HepG2 (cell line): ENCODE measurements around the gene PXMP4. TPM values are rescaled to one million over a fixed set of nuclear protein-coding genes. Genes with fewer than 3 reads are reported as not detected.

Source experiments
- ATAC-seq: fragments of 200-7000 bp; cut with Tn5 transposase; 3 replicates; pipeline ENCODE4 v1.9.1; 2020; ENCODE audit warnings: mild to moderate bottlenecking, moderate library complexity
- BruUV-seq: library from RNA; stranded (reverse); fragments of 400-500 nt; replicated peaks from 2 replicates; lab custom pipeline; 2021; lab: Mats Ljungman, UMichigan
- CTCF ChIA-PET: fragments of 300-600 bp; formaldehyde crosslinking; extraction: SDS; loops from one replicate; lab custom pipeline; 2021; ENCODE audit warnings: low total read pairs, inconsistent platforms, low intra/inter-chr PET ratio; lab: Yijun Ruan, JAX
- POLR2A ChIA-PET: fragments of 350-600 bp; sonication (Branson Sonifier 250); formaldehyde crosslinking; loops from one replicate; lab custom pipeline; 2020; ENCODE audit warnings: antibody characterized with exemption, inconsistent platforms; lab: Yijun Ruan, JAX
- DNase-seq: peaks from one replicate; pipeline ENCODE4 v3.0.0-alpha.2; 2015; ENCODE audit warnings: low spot score
- FAIRE-seq: peaks from 3 replicates; lab custom pipeline; 2011; peaks lifted over from hg19 to GRCh38; lab: Jason Lieb, UNC
- H2AFZ ChIP-seq: one replicate; pipeline ENCODE4 v1.6.1; 2011; ENCODE audit warnings: low read length, inconsistent platforms
- H3K27ac ChIP-seq: fragments of 300-600 bp; 3 replicates; pipeline ENCODE4 v1.8.0; 2011; ENCODE audit warnings: mixed run types, mild to moderate bottlenecking, mixed read lengths, low read length, inconsistent platforms; ENCODE audit not compliant: insufficient read depth; ENCODE audit errors: extremely low read length
- H3K27me3 ChIP-seq, 2 experiments: fragments of 200-600 bp in 1 of 2; 2 replicates in 1 of 2; 3 replicates in 1 of 2; pipeline versions ENCODE4 v1.6.0 to v1.8.0; 2011; ENCODE audit warnings: low read length in 2 of 2, mild to moderate bottlenecking in 2 of 2, moderate library complexity in 2 of 2, inconsistent platforms in 1 of 2; ENCODE audit not compliant: insufficient read depth in 2 of 2, control insufficient read depth in 1 of 2
- H3K36me3 ChIP-seq, 2 experiments: fragments of 200-600 bp in 1 of 2; replicated peaks in 1 of 2; 2 replicates in 1 of 2; 3 replicates in 1 of 2; pipeline versions ENCODE4 v1.5.1 to v1.8.0; 2011; ENCODE audit warnings: low read length in 2 of 2, inconsistent platforms in 1 of 2; ENCODE audit not compliant: insufficient read depth in 2 of 2, control insufficient read depth in 1 of 2
- H3K4me1 ChIP-seq: 2 replicates; pipeline ENCODE4 v1.5.1; 2012; ENCODE audit warnings: low read length, inconsistent platforms; ENCODE audit not compliant: insufficient read depth
- H3K4me2 ChIP-seq: 2 replicates; pipeline ENCODE4 v1.6.0; 2011; ENCODE audit warnings: low read depth, low read length, inconsistent platforms
- H3K4me3 ChIP-seq, 3 experiments: fragments of 200-600 bp in 1 of 3; sonication (generic), shearing (Covaris generic) in 1 of 3; replicated peaks in 1 of 3; 2 replicates each; pipeline ENCODE4 v1.5.1; 2011 to 2016; ENCODE audit warnings: low read length in 3 of 3, inconsistent platforms in 2 of 3, low read depth in 2 of 3, mild to moderate bottlenecking in 2 of 3, control low read depth in 1 of 3, mixed read lengths in 1 of 3; ENCODE audit not compliant: insufficient read depth in 1 of 3
- H3K79me2 ChIP-seq: one replicate; pipeline ENCODE4 v1.6.1; 2011; ENCODE audit warnings: low read length, inconsistent platforms; ENCODE audit not compliant: insufficient read depth
- H3K9ac ChIP-seq: 2 replicates; pipeline ENCODE4 v1.6.0; 2011; ENCODE audit warnings: mild to moderate bottlenecking, low read depth, low read length, inconsistent platforms; ENCODE audit not compliant: insufficient read depth
- H3K9me3 ChIP-seq: 2 replicates; pipeline ENCODE4 v1.5.1; 2012; ENCODE audit warnings: mild to moderate bottlenecking, low read length
- H4K20me1 ChIP-seq: 2 replicates; pipeline ENCODE4 v1.6.0; 2011; ENCODE audit warnings: inconsistent platforms, mild to moderate bottlenecking, low read length, moderate library complexity; ENCODE audit not compliant: insufficient read depth
- AGO2 ChIP-seq: fragments of 200-400 bp; formaldehyde crosslinking; optimal IDR thresholded peaks from 2 replicates; pipeline ENCODE3; 2017; ENCODE audit warnings: mild to moderate bottlenecking, low read depth, low read length, moderate library complexity
- ATF7 ChIP-seq, 2 experiments: fragments of 450-650 bp in 1 of 2; sonication (generic) in 1 of 2; formaldehyde crosslinking in 1 of 2; IDR thresholded peaks; 2 replicates each; pipeline versions ENCODE4 v1.4.0 to v1.6.1; 2016 to 2020; ENCODE audit warnings: antibody characterized with exemption in 1 of 2, mild to moderate bottlenecking in 1 of 2, missing genetic modification reagents in 1 of 2
- CREB1 ChIP-seq, 2 experiments: fragments of 450-650 bp in 1 of 2; IDR thresholded peaks; 2 replicates each; pipeline ENCODE4 v1.6.1; 2016 to 2017; ENCODE audit warnings: control low read depth in 1 of 2, mild to moderate bottlenecking in 1 of 2, missing compliant biosample characterization in 1 of 2, missing genetic modification characterization in 1 of 2
- NONO ChIP-seq, 2 experiments: fragments of 450-650 bp in 1 of 2; sonication (generic) in 1 of 2; formaldehyde crosslinking in 1 of 2; IDR thresholded peaks in 1 of 2; conservative IDR thresholded peaks in 1 of 2; 2 replicates each; pipeline versions ENCODE4 v1.6.1 to v1.8.0; 2017 to 2022; ENCODE audit warnings: mild to moderate bottlenecking in 1 of 2, missing genetic modification reagents in 1 of 2, moderate library complexity in 1 of 2
- WGBS: methylation state at CpG from one replicate; pipeline ENCODE4 v1.1.6; 2017; ENCODE audit warnings: low lambda C conversion rate; 5-methylcytosine and 5-hydroxymethylcytosine counted together
- in situ Hi-C: cut with HindIII; loops from 2 replicates; pipeline ENCODE4 v1.10.0; 2017; ENCODE audit warnings: low pct_unique_long_range_greater_than_20kb; ENCODE audit not compliant: extremely low pct_ligation_motif_present
- intact Hi-C: fragments of 100-400 bp; cut with micrococcal nuclease; formaldehyde crosslinking; loops from one replicate; pipeline ENCODE4 v1.10.0; 2022; ENCODE audit not compliant: unreplicated experiment
- polyA plus RNA-seq, 8 experiments: library from polyadenylated mRNA; depleted of rRNA in 3 of 8; stranded (reverse) in 7 of 8; unstranded in 1 of 8; fragments of >200 nt; fragmentation: Illumina TruSeq in 4 of 8; extraction: Trizol in 4 of 8; gene quantifications; 2 replicates each; pipeline versions ENCODE4 v1.2.1 to v1.2.3, GENCODE V29; 2011 to 2016; ENCODE audit warnings: low read depth in 4 of 8, missing spikeins in 1 of 8, mixed read lengths in 1 of 8; ENCODE audit not compliant: insufficient read depth in 1 of 8
- total RNA-seq, 5 experiments: library from RNA; depleted of rRNA; stranded (reverse); fragments of >200 nt; fragmentation: Illumina TruSeq; extraction: Trizol; gene quantifications; 2 replicates each; pipeline ENCODE4 v1.2.3, GENCODE V29; 2016; ENCODE audit warnings: low read depth in 1 of 5
- TF ChIP-seq, protein P1 (sequence below): sonication (generic); formaldehyde crosslinking; IDR thresholded peaks from 2 replicates; pipeline ENCODE4 v1.8.0; 2022; ENCODE audit warnings: mild to moderate bottlenecking, missing genetic modification reagents, moderate library complexity
- TF ChIP-seq, protein P2 (sequence below): sonication (generic); formaldehyde crosslinking; IDR thresholded peaks from 2 replicates; pipeline ENCODE4 v1.9.0; 2022; ENCODE audit warnings: missing genetic modification reagents, mild to moderate bottlenecking, borderline replicate concordance
- TF ChIP-seq, protein P3 (sequence below), 2 experiments: sonication (generic) in 1 of 2; formaldehyde crosslinking in 1 of 2; IDR thresholded peaks; 2 replicates each; pipeline versions ENCODE4 v1.4.0 to v1.6.1; 2018 to 2020; ENCODE audit warnings: missing genetic modification reagents in 2 of 2, borderline replicate concordance in 1 of 2, low read depth in 1 of 2, mild to moderate bottlenecking in 1 of 2, missing biosample characterization in 1 of 2
- TF ChIP-seq, protein P4 (sequence below): sonication (generic); formaldehyde crosslinking; IDR thresholded peaks from 2 replicates; pipeline ENCODE4 v1.5.1; 2020; ENCODE audit warnings: mild to moderate bottlenecking, missing genetic modification reagents, moderate library complexity

PXMP4 gene
- total and polyA plus RNA-seq, 2 of the 13 experiments (the other 11 are each of a cell fraction or from before 2014, with no cell fraction given), result not detected

DNA sequence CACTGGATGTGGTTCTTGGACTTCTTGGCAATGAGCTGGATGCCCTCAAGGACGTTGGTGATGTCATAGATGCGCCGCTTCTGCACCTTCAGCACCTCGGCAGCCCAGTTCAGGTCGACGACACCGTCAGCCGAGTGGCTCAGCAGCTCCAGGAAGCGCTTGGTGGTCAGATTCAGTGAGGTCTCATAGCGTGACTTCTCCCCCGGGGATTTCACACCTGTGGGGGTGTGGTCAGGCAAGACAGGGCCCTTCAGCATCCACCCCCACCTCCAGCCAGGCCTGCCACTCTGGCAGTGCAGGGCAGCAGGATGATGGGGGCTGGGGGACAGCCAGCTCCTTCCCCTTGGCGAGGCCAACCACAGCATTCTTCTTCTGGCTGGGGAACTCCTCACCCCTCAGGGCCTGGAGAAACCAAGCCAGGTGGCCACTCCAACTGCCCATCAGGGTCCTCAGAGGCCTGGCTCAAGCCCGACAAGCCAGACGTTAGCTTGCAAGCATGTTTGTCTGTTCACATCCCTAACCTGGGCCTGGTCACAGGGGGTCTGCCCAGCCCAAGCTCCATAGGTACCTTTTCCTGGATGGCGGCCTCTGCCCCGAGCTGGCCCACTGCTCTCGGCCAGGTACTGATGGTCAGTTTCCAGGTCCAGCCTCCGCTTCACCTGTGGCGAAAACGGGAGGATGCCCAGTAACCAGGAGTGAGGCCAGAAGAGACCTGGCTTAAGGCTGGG is 40.2 kb downstream of the PXMP4 start:
- WGBS, result 95% methylated on average over 18 of the region's 20 CpGs
- no peak overlapping the region for H3K27ac ChIP-seq
- in situ Hi-C loops, result no loop called here

More for the DNA sequence above, 40.2 kb downstream of the PXMP4 start:
- FAIRE-seq, result no peak
- H3K4me2 ChIP-seq, result no peak overlapping the region
- ATAC-seq, result no peak
- no peak overlapping the region for H3K4me3 ChIP-seq
- H3K36me3 ChIP-seq, result peaks cover 9 to 28% of the 10 kb centered on the region in 2 experiments; a peak in 4 of 5 replicates
- CTCF ChIA-PET, result no interaction called here
- no peak overlapping the region for H3K9ac ChIP-seq
- TF ChIP-seq AGO2 (peak; percentile 75), NONO (IDR thresholded peaks at IDR 0.05) (no peak), NONO (CRISPR knock-in tag; conservative IDR thresholded peaks at IDR 0.05) (0 out of 2 replicates have a peak, but pooled peaks have one; percentile 32), ATF7 (IDR thresholded peaks at IDR 0.05) (peak; percentile 84), ATF7 (CRISPR knock-in tag; IDR thresholded peaks at IDR 0.05) (no peak), CREB1 (IDR thresholded peaks at IDR 0.05) (peak; percentile 37; the same call in 1 of the 2 replicates), CREB1 (CRISPR knock-in tag; IDR thresholded peaks at IDR 0.05) (no peak)
- TF ChIP-seq, protein P1, sequence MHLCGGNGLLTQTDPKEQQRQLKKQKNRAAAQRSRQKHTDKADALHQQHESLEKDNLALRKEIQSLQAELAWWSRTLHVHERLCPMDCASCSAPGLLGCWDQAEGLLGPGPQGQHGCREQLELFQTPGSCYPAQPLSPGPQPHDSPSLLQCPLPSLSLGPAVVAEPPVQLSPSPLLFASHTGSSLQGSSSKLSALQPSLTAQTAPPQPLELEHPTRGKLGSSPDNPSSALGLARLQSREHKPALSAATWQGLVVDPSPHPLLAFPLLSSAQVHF (CRISPR knock-in tag), result no peak
- TF ChIP-seq, protein P2, sequence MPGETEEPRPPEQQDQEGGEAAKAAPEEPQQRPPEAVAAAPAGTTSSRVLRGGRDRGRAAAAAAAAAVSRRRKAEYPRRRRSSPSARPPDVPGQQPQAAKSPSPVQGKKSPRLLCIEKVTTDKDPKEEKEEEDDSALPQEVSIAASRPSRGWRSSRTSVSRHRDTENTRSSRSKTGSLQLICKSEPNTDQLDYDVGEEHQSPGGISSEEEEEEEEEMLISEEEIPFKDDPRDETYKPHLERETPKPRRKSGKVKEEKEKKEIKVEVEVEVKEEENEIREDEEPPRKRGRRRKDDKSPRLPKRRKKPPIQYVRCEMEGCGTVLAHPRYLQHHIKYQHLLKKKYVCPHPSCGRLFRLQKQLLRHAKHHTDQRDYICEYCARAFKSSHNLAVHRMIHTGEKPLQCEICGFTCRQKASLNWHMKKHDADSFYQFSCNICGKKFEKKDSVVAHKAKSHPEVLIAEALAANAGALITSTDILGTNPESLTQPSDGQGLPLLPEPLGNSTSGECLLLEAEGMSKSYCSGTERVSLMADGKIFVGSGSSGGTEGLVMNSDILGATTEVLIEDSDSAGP (CRISPR knock-in tag), result 0 out of 2 replicates have a peak, but pooled peaks have one; percentile 22
- TF ChIP-seq, protein P3, sequence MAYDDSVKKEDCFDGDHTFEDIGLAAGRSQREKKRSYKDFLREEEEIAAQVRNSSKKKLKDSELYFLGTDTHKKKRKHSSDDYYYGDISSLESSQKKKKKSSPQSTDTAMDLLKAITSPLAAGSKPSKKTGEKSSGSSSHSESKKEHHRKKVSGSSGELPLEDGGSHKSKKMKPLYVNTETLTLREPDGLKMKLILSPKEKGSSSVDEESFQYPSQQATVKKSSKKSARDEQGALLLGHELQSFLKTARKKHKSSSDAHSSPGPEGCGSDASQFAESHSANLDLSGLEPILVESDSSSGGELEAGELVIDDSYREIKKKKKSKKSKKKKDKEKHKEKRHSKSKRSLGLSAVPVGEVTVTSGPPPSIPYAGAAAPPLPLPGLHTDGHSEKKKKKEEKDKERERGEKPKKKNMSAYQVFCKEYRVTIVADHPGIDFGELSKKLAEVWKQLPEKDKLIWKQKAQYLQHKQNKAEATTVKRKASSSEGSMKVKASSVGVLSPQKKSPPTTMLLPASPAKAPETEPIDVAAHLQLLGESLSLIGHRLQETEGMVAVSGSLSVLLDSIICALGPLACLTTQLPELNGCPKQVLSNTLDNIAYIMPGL (CRISPR knock-in tag; IDR thresholded peaks at IDR 0.05; ENCODE audit: borderline replicate concordance in 1 of 2, low read depth in 1 of 2), result no peak
- TF ChIP-seq, protein P4, sequence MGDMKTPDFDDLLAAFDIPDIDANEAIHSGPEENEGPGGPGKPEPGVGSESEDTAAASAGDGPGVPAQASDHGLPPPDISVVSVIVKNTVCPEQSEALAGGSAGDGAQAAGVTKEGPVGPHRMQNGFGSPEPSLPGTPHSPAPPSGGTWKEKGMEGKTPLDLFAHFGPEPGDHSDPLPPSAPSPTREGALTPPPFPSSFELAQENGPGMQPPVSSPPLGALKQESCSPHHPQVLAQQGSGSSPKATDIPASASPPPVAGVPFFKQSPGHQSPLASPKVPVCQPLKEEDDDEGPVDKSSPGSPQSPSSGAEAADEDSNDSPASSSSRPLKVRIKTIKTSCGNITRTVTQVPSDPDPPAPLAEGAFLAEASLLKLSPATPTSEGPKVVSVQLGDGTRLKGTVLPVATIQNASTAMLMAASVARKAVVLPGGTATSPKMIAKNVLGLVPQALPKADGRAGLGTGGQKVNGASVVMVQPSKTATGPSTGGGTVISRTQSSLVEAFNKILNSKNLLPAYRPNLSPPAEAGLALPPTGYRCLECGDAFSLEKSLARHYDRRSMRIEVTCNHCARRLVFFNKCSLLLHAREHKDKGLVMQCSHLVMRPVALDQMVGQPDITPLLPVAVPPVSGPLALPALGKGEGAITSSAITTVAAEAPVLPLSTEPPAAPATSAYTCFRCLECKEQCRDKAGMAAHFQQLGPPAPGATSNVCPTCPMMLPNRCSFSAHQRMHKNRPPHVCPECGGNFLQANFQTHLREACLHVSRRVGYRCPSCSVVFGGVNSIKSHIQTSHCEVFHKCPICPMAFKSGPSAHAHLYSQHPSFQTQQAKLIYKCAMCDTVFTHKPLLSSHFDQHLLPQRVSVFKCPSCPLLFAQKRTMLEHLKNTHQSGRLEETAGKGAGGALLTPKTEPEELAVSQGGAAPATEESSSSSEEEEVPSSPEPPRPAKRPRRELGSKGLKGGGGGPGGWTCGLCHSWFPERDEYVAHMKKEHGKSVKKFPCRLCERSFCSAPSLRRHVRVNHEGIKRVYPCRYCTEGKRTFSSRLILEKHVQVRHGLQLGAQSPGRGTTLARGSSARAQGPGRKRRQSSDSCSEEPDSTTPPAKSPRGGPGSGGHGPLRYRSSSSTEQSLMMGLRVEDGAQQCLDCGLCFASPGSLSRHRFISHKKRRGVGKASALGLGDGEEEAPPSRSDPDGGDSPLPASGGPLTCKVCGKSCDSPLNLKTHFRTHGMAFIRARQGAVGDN, result peak; percentile 30; the same call in 1 of the 2 replicates
- TF ChIP-seq, all 625 proteins: peak for 6
- POLR2A ChIA-PET, result interaction anchor here (1.3 kb wide), 1 partner anchor 16 kb away, joined by 7 read pairs; no protein-coding TSS in a partner anchor
- H3K9me3 ChIP-seq, result no peaks in the 10 kb centered on the region
- no TSS peak for BruUV-seq
- no peak overlapping the region for H2AFZ ChIP-seq
- no peaks in the 10 kb centered on the region for H3K27me3 ChIP-seq
- H4K20me1 ChIP-seq, result no peaks in the 10 kb centered on the region
- DNase-seq, result no peak
- intact Hi-C loops, result no loop called here
- H3K79me2 ChIP-seq, result peaks cover 14% of the 10 kb centered on the region
- peaks cover 24% of the 10 kb centered on the region for H3K4me1 ChIP-seq
